PC-9 (cell line): Measurements from ENCODE around the gene AFF2.

Source experiments
- CTCF ChIP-seq: fragments of 200-600 bp; sonication (generic); conservative IDR thresholded peaks from 2 replicates; pipeline ENCODE4 v1.6.1; 2017; ENCODE audit warnings: mixed run types, antibody characterized with exemption, mild to moderate bottlenecking, moderate library complexity
- EZH2 ChIP-seq: fragments of 200-600 bp; sonication (generic); IDR thresholded peaks from 2 replicates; pipeline ENCODE4 v1.8.0; 2017; ENCODE audit warnings: antibody characterized with exemption, low read depth

GRCh38 chrX:148695255-148695654, 194.8 kb downstream of the AFF2 start:
- no peak for TF ChIP-seq EZH2
- no peak for TF ChIP-seq CTCF
